H1 (cell line): ENCODE results near the gene ABHD16B. TPM values are rescaled to one million over a fixed set of nuclear protein-coding genes. Genes with fewer than 3 reads are reported as not detected.

Source experiments
- CTCF ChIA-PET: fragments of 300-600 bp; sonication (Branson Sonifier 250); formaldehyde crosslinking; loops from one replicate; lab custom pipeline; 2021; ENCODE audit not compliant: partially characterized antibody; lab: Charles Lee
- POLR2A ChIA-PET: fragments of 300-600 bp; sonication (Branson Sonifier 250); formaldehyde crosslinking; loops from one replicate; lab custom pipeline; 2021; ENCODE audit warnings: inconsistent platforms; ENCODE audit not compliant: partially characterized antibody; lab: Charles Lee
- DNase-seq, 2 experiments: peaks; one replicate each; pipeline versions ENCODE4 v3.0.0 to v3.0.0-alpha.2; 2010 to 2022; ENCODE audit warnings: low spot score in 2 of 2, low read depth in 1 of 2, mixed read lengths in 1 of 2
- FAIRE-seq: peaks from 2 replicates; lab custom pipeline; 2011; peaks lifted over from hg19 to GRCh38; lab: Jason Lieb, UNC
- H2AFZ ChIP-seq: 2 replicates; pipeline ENCODE4 v1.8.1; 2012; ENCODE audit warnings: low read length, inconsistent platforms
- H2AK5ac ChIP-seq: 2 replicates; pipeline ENCODE4 v1.6.1; 2013; ENCODE audit warnings: low read depth, low read length
- H2BK120ac ChIP-seq: replicated peaks from 2 replicates; pipeline ENCODE3; 2013; ENCODE audit warnings: low read depth, low read length, inconsistent platforms
- H2BK12ac ChIP-seq: 2 replicates; pipeline ENCODE4 v1.6.1; 2013; ENCODE audit warnings: low read depth, low read length
- H2BK15ac ChIP-seq: 2 replicates; pipeline ENCODE4 v1.6.1; 2013; ENCODE audit warnings: low read length
- H2BK20ac ChIP-seq: 2 replicates; pipeline ENCODE4 v1.6.1; 2013; ENCODE audit warnings: low read length
- H2BK5ac ChIP-seq: 2 replicates; pipeline ENCODE4 v1.6.1; 2013; ENCODE audit warnings: low read depth, low read length
- H3K14ac ChIP-seq: 2 replicates; pipeline ENCODE4 v1.6.1; 2013; ENCODE audit warnings: inconsistent platforms; ENCODE audit not compliant: insufficient read length
- H3K18ac ChIP-seq: 2 replicates; pipeline ENCODE4 v1.6.1; 2013; ENCODE audit warnings: low read length; ENCODE audit errors: extremely low read depth
- H3K23ac ChIP-seq: 2 replicates; pipeline ENCODE4 v1.6.1; 2013; ENCODE audit warnings: inconsistent platforms; ENCODE audit not compliant: insufficient read length
- H3K23me2 ChIP-seq: 2 replicates; pipeline ENCODE4 v1.6.1; 2013; ENCODE audit warnings: low read depth, low read length
- H3K27ac ChIP-seq: 2 replicates; pipeline ENCODE4 v1.6.1; 2011; ENCODE audit warnings: low read depth, low read length, inconsistent platforms
- H3K27me3 ChIP-seq, 4 experiments: replicated peaks in 1 of 4; 1 replicate in 1 of 4; 2 replicates in 3 of 4; pipeline versions ENCODE4 v1.6.1 to v1.8.1; 2011 to 2013; ENCODE audit warnings: low read length in 3 of 4, mild to moderate bottlenecking in 3 of 4, inconsistent platforms in 2 of 4, mixed read lengths in 2 of 4, moderate library complexity in 1 of 4; ENCODE audit not compliant: control insufficient read depth in 3 of 4, insufficient read depth in 3 of 4; ENCODE audit errors: extremely low read depth in 1 of 4
- H3K36me3 ChIP-seq, 4 experiments: 2 replicates each; pipeline versions ENCODE4 v1.6.1 to v1.8.1; 2011 to 2013; ENCODE audit warnings: mild to moderate bottlenecking in 4 of 4, low read length in 3 of 4, moderate library complexity in 2 of 4, control low read depth in 1 of 4, inconsistent platforms in 1 of 4; ENCODE audit not compliant: insufficient read depth in 4 of 4, control insufficient read depth in 2 of 4
- H3K4ac ChIP-seq: replicated peaks from 2 replicates; pipeline ENCODE3; 2013; ENCODE audit warnings: low read length, low read depth, mixed read lengths, inconsistent platforms; ENCODE audit not compliant: insufficient read length
- H3K4me1 ChIP-seq, 4 experiments: replicated peaks in 1 of 4; 1 replicate in 1 of 4; 2 replicates in 3 of 4; pipeline versions ENCODE4 v1.6.1 to v1.8.1; 2011 to 2013; ENCODE audit warnings: low read length in 3 of 4, inconsistent platforms in 2 of 4, mixed read lengths in 1 of 4; ENCODE audit not compliant: insufficient read depth in 4 of 4, control insufficient read depth in 3 of 4
- H3K4me2 ChIP-seq, 2 experiments: 2 replicates each; pipeline versions ENCODE4 v1.6.1 to v1.8.1; 2011 to 2013; ENCODE audit warnings: low read depth in 2 of 2, low read length in 2 of 2, control low read depth in 1 of 2, inconsistent platforms in 1 of 2, mild to moderate bottlenecking in 1 of 2; ENCODE audit not compliant: insufficient read depth in 1 of 2
- H3K4me3 ChIP-seq, 4 experiments: fragments of 200-600, 300-600 bp in 1 of 4; sonication (generic), shearing (Covaris generic), sonication (Bioruptor Twin) in 1 of 4; 2 replicates each; pipeline versions ENCODE4 v1.5.1 to v1.8.1; 2011 to 2016; ENCODE audit warnings: low read length in 4 of 4, low read depth in 3 of 4, control low read depth in 2 of 4, inconsistent platforms in 2 of 4, mild to moderate bottlenecking in 2 of 4, mixed read lengths in 1 of 4, moderate library complexity in 1 of 4; ENCODE audit not compliant: insufficient read depth in 2 of 4; ENCODE audit errors: extremely low read depth in 1 of 4
- H3K56ac ChIP-seq: replicated peaks from 2 replicates; pipeline ENCODE3; 2013; ENCODE audit warnings: low read depth, mild to moderate bottlenecking, mixed read lengths, low read length, inconsistent platforms; ENCODE audit not compliant: insufficient read length
- H3K79me1 ChIP-seq: 2 replicates; pipeline ENCODE4 v1.6.1; 2013; ENCODE audit warnings: low read depth, low read length, control low read depth
- H3K79me2 ChIP-seq, 2 experiments: 2 replicates each; pipeline versions ENCODE4 v1.6.1 to v1.8.1; 2012 to 2013; ENCODE audit warnings: low read length in 2 of 2, mild to moderate bottlenecking in 2 of 2, inconsistent platforms in 1 of 2; ENCODE audit not compliant: insufficient read depth in 2 of 2, control insufficient read depth in 1 of 2
- H3K9ac ChIP-seq, 4 experiments: replicated peaks in 1 of 4; 1 replicate in 1 of 4; 2 replicates in 3 of 4; pipeline versions ENCODE4 v1.6.1 to v1.8.1; 2011 to 2013; ENCODE audit warnings: low read depth in 3 of 4, low read length in 3 of 4, control low read depth in 2 of 4, mild to moderate bottlenecking in 2 of 4, moderate library complexity in 2 of 4, inconsistent platforms in 1 of 4; ENCODE audit errors: extremely low read depth in 1 of 4
- H3K9me3 ChIP-seq, 2 experiments: 2 replicates each; pipeline versions ENCODE4 v1.6.1 to v1.8.1; 2012 to 2013; ENCODE audit warnings: mild to moderate bottlenecking in 2 of 2, moderate library complexity in 2 of 2, control low read depth in 1 of 2, inconsistent platforms in 1 of 2, low read depth in 1 of 2, low read length in 1 of 2, mixed read lengths in 1 of 2; ENCODE audit not compliant: insufficient read depth in 2 of 2
- H4K20me1 ChIP-seq, 2 experiments: replicated peaks in 1 of 2; 2 replicates each; pipeline versions ENCODE3 to v1.8.1; 2011 to 2013; ENCODE audit warnings: inconsistent platforms in 2 of 2, low read length in 2 of 2, mild to moderate bottlenecking in 1 of 2; ENCODE audit not compliant: insufficient read depth in 2 of 2, control insufficient read depth in 1 of 2
- H4K5ac ChIP-seq: 2 replicates; pipeline ENCODE4 v1.6.1; 2013; ENCODE audit warnings: low read length, low read depth, mixed read lengths, inconsistent platforms; ENCODE audit not compliant: insufficient read length
- H4K8ac ChIP-seq: 2 replicates; pipeline ENCODE4 v1.8.0; 2013; ENCODE audit warnings: mild to moderate bottlenecking, moderate library complexity, low read length, inconsistent platforms; ENCODE audit not compliant: insufficient read depth; ENCODE audit errors: extremely low read depth
- H4K91ac ChIP-seq: replicated peaks from 2 replicates; pipeline ENCODE3; 2013; ENCODE audit warnings: low read length, mixed read lengths, inconsistent platforms; ENCODE audit not compliant: insufficient read length
- CBX5 ChIP-seq: fragments of 300-800, 300-1000 bp; sonication (generic); IDR thresholded peaks from 2 replicates; pipeline ENCODE4 v1.7.1; 2016; ENCODE audit warnings: antibody characterized with exemption, low read length, low read depth
- WGBS, 2 experiments: shearing (Covaris generic) in 1 of 2; methylation state at CpG; one replicate each; pipeline versions ENCODE4 v1.1.6 to v1.1.7; 2013 to 2015; ENCODE audit warnings: low lambda C conversion rate in 2 of 2, mixed read lengths in 2 of 2, inconsistent platforms in 1 of 2, low coverage in 1 of 2, missing lambda C conversion rate in 1 of 2; ENCODE audit not compliant: insufficient replicate concordance in 2 of 2, insufficient coverage in 1 of 2, insufficient read length in 1 of 2; ENCODE audit errors: extremely low coverage in 1 of 2, missing lambda C conversion rate in 1 of 2; 5-methylcytosine and 5-hydroxymethylcytosine counted together
- polyA plus RNA-seq, 7 experiments: library from polyadenylated mRNA; depleted of rRNA in 3 of 7; stranded (reverse) in 5 of 7; unstranded in 2 of 7; fragments of >200 nt in 5 of 7; fragments of 200-250 nt in 2 of 7; gene quantifications; 1 replicate in 5 of 7; 2 replicates in 1 of 7; 4 replicates in 1 of 7; pipeline versions ENCODE4 v1.2.1 to v1.2.3, GENCODE V29; 2011 to 2013; ENCODE audit warnings: missing spikeins in 2 of 7, mixed read lengths in 2 of 7
- total RNA-seq: library from RNA; stranded (reverse); fragmentation: NEBNext Ultra II Directional; extraction: Animal tissue kit (Norgen Biotek cat#: 25700); gene quantifications from 2 replicates; pipeline ENCODE4 v1.2.1, GENCODE V29; 2021
- TF ChIP-seq, protein P1 (sequence below): IDR thresholded peaks from 2 replicates; pipeline ENCODE4 v1.6.1; 2011; ENCODE audit warnings: low read length, improper control_type of control experiment

ABHD16B gene
- total and polyA plus RNA-seq, 2 of the 8 experiments (the other 6 are each of a cell fraction or from before 2014, with no cell fraction given) = not detected

GRCh38 chr20:63895952-63896263, 34.6 kb downstream of the ABHD16B start:
- Histone ChIP-seq H3K23me2 (peaks cover 3% of the 10 kb centered on the region; the same call in 1 of the 2 replicates), H3K4me1 (peaks cover 0 to 6% (median 4%) of the 10 kb centered on the region in 4 experiments; a peak in 4 of 7 replicates), H2BK15ac (no peak overlapping the region), H3K14ac (no peak overlapping the region), H2BK12ac (no peak overlapping the region), H2AFZ (no peak overlapping the region), H3K18ac (no peak overlapping the region), H3K56ac (no peak overlapping the region), H3K79me1 (peaks cover 18% of the 10 kb centered on the region; the same call in 1 of the 2 replicates), H4K91ac (no peak overlapping the region), H2BK5ac (no peak overlapping the region), H2BK20ac (no peak overlapping the region), H4K20me1 (peaks cover 10 to 15% of the 10 kb centered on the region in 2 experiments), H3K27me3 (no peaks in the 10 kb centered on the region), H2AK5ac (no peak overlapping the region), H3K9ac (peak overlapping the region in 2 of 4 experiments; percentile 12 to 41; a peak in 3 of 7 replicates), H3K23ac (no peak overlapping the region), H4K8ac (no peak overlapping the region), H3K9me3 (no peaks in the 10 kb centered on the region), H2BK120ac (no peak overlapping the region), H4K5ac (no peak overlapping the region), H3K79me2 (peaks cover 3 to 42% of the 10 kb centered on the region in 2 experiments; a peak in 2 of 4 replicates), H3K4me3 (peak overlapping the region; percentile 51 to 85 (median 56); a peak in 7 of 8 replicates), H3K4ac (no peak overlapping the region), H3K36me3 (peaks cover 0 to 3% (median 0%) of the 10 kb centered on the region in 4 experiments; a peak in 1 of 8 replicates), H3K27ac (no peak overlapping the region), H3K4me2 (peak overlapping the region; percentile 33 to 68)
- FAIRE-seq (no peak), DNase-seq (no peak)
- ChIA-PET CTCF (interaction anchor here (0.8 to 4.5 kb wide), 7 partner anchors 11 to 110 kb away, joined by 3 to 12 read pairs (median 8); partner anchors contain the start of gene UCKL1), POLR2A (interaction anchor here (1.2 to 4.4 kb wide), 3 partner anchors 28 to 84 kb away, joined by 3 to 23 read pairs (median 3); partner anchors contain the start of gene TPD52L2)
- WGBS, 2 experiments = 49% methylated on average over 5 of the region's 5 CpGs; no CpG with 5 or more reads in 1 of the 2 experiments
- TF ChIP-seq, protein P1, sequence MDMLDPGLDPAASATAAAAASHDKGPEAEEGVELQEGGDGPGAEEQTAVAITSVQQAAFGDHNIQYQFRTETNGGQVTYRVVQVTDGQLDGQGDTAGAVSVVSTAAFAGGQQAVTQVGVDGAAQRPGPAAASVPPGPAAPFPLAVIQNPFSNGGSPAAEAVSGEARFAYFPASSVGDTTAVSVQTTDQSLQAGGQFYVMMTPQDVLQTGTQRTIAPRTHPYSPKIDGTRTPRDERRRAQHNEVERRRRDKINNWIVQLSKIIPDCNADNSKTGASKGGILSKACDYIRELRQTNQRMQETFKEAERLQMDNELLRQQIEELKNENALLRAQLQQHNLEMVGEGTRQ = no peak
- TF ChIP-seq CBX5 = no peak
